Neural cell (in vitro differentiated cells): Measurements from ENCODE around the gene LBH. TPM values are rescaled to one million over a fixed set of nuclear protein-coding genes. Genes with fewer than 3 reads are reported as not detected.

ENCODE experiments used
- H2AFZ ChIP-seq: fragments of 200-600, 300-800 bp; sonication (generic), shearing (Covaris generic); 2 replicates; pipeline ENCODE4 v1.6.0; 2014; ENCODE audit warnings: low read depth, mild to moderate bottlenecking, antibody characterized with exemption, low read length, moderate library complexity
- H3F3A ChIP-seq: fragments of 200-600 bp; shearing (Covaris generic); 2 replicates; pipeline ENCODE4 v1.6.1; 2016; ENCODE audit warnings: mild to moderate bottlenecking, moderate library complexity, mixed read lengths, antibody characterized with exemption, low read length; ENCODE audit not compliant: insufficient read depth, poor library complexity, severe bottlenecking
- H3K27ac ChIP-seq: fragments of 200-600, 300-800 bp; sonication (generic), shearing (Covaris generic); 2 replicates; pipeline ENCODE4 v1.5.1; 2014; ENCODE audit warnings: mild to moderate bottlenecking, low read length, moderate library complexity
- H3K27me3 ChIP-seq: fragments of 300-800, 200-600 bp; sonication (generic), shearing (Covaris generic); 2 replicates; pipeline ENCODE4 v1.6.0; 2014; ENCODE audit warnings: mild to moderate bottlenecking, low read depth, low read length, moderate library complexity; ENCODE audit not compliant: insufficient read depth
- H3K36me3 ChIP-seq: fragments of 300-800, 200-600 bp; sonication (generic), shearing (Covaris generic); 2 replicates; pipeline ENCODE4 v1.5.1; 2014; ENCODE audit warnings: mild to moderate bottlenecking, antibody characterized with exemption, low read length, moderate library complexity; ENCODE audit not compliant: insufficient read depth
- H3K4me2 ChIP-seq: fragments of 300-800, 200-600 bp; sonication (generic), shearing (Covaris generic); 2 replicates; pipeline ENCODE4 v1.6.0; 2014; ENCODE audit warnings: mild to moderate bottlenecking, low read length
- H3K4me3 ChIP-seq: fragments of 300-800, 200-600 bp; sonication (generic), shearing (Covaris generic); 2 replicates; pipeline ENCODE4 v1.5.1; 2014; ENCODE audit warnings: mild to moderate bottlenecking, low read length, moderate library complexity
- H3K79me2 ChIP-seq: fragments of 200-600 bp; shearing (Covaris generic); replicated peaks from 2 replicates; pipeline ENCODE4 v1.6.0; 2014; ENCODE audit warnings: mild to moderate bottlenecking, low read length, moderate library complexity; ENCODE audit not compliant: insufficient read depth
- H3K9ac ChIP-seq: fragments of 300-800, 200-600 bp; sonication (generic), shearing (Covaris generic); 2 replicates; pipeline ENCODE4 v1.6.1; 2016; ENCODE audit warnings: mild to moderate bottlenecking, low read length, mixed read lengths
- H3K9me2 ChIP-seq: fragments of 200-600 bp; shearing (Covaris generic); 2 replicates; pipeline ENCODE4 v1.6.1; 2016; ENCODE audit warnings: mild to moderate bottlenecking, low read length, mixed read lengths; ENCODE audit not compliant: insufficient read depth
- H3K9me3 ChIP-seq: fragments of 200-600, 300-800 bp; sonication (generic), shearing (Covaris generic); 2 replicates; pipeline ENCODE4 v1.6.1; 2016; ENCODE audit warnings: mild to moderate bottlenecking, mixed run types, low read length, moderate library complexity, mixed read lengths
- H4K20me1 ChIP-seq: fragments of 200-600 bp; shearing (Covaris generic); 2 replicates; pipeline ENCODE4 v1.6.1; 2016; ENCODE audit warnings: mild to moderate bottlenecking, mixed run types; ENCODE audit not compliant: insufficient read depth
- EP300 ChIP-seq: fragments of 450-650 bp; conservative IDR thresholded peaks from 2 replicates; pipeline ENCODE4 v1.6.1; 2014; ENCODE audit warnings: antibody characterized with exemption, mild to moderate bottlenecking, moderate library complexity; ENCODE audit not compliant: poor library complexity, severe bottlenecking
- EZH2 ChIP-seq: fragments of 200-600, 300-800 bp; shearing (Covaris generic), sonication (generic); IDR thresholded peaks from 2 replicates; pipeline ENCODE4 v1.6.1; 2014; ENCODE audit warnings: antibody characterized with exemption, low read length, borderline replicate concordance, mild to moderate bottlenecking; ENCODE audit not compliant: insufficient read depth, poor library complexity, severe bottlenecking
- MXI1 ChIP-seq: fragments of 450-650 bp; conservative IDR thresholded peaks from 2 replicates; pipeline ENCODE4 v1.6.1; 2014; ENCODE audit warnings: antibody characterized with exemption, mild to moderate bottlenecking; ENCODE audit not compliant: poor library complexity, severe bottlenecking
- POLR2AphosphoS5 ChIP-seq: IDR thresholded peaks from 2 replicates; pipeline ENCODE4 v1.6.1; 2012
- RAD21 ChIP-seq: fragments of 450-650 bp; conservative IDR thresholded peaks from 2 replicates; pipeline ENCODE4 v1.6.1; 2014; ENCODE audit warnings: antibody characterized with exemption, mild to moderate bottlenecking, moderate library complexity
- REST ChIP-seq: IDR thresholded peaks from 2 replicates; pipeline ENCODE4 v1.6.1; 2012; ENCODE audit warnings: borderline replicate concordance
- SMC3 ChIP-seq: fragments of 450-650 bp; conservative IDR thresholded peaks from 2 replicates; pipeline ENCODE4 v1.6.1; 2014; ENCODE audit warnings: antibody characterized with exemption, mild to moderate bottlenecking, moderate library complexity; ENCODE audit not compliant: poor library complexity
- TAF1 ChIP-seq: IDR thresholded peaks from 2 replicates; pipeline ENCODE4 v1.6.1; 2012; ENCODE audit warnings: low read depth
- polyA plus RNA-seq: library from polyadenylated mRNA; depleted of rRNA; stranded (reverse); fragments of >200 nt; gene quantifications from 2 replicates; pipeline ENCODE4 v1.2.3, GENCODE V29; 2014
- TF ChIP-seq, protein P1 (sequence below): fragments of 450-650 bp; IDR thresholded peaks from 2 replicates; pipeline ENCODE4 v1.5.1; 2014; ENCODE audit warnings: antibody characterized with exemption, mild to moderate bottlenecking, moderate library complexity; ENCODE audit not compliant: poor library complexity, severe bottlenecking

Gene LBH
- polyA plus RNA-seq, 1 donor from 2014 or later, result 345 TPM

DNA sequence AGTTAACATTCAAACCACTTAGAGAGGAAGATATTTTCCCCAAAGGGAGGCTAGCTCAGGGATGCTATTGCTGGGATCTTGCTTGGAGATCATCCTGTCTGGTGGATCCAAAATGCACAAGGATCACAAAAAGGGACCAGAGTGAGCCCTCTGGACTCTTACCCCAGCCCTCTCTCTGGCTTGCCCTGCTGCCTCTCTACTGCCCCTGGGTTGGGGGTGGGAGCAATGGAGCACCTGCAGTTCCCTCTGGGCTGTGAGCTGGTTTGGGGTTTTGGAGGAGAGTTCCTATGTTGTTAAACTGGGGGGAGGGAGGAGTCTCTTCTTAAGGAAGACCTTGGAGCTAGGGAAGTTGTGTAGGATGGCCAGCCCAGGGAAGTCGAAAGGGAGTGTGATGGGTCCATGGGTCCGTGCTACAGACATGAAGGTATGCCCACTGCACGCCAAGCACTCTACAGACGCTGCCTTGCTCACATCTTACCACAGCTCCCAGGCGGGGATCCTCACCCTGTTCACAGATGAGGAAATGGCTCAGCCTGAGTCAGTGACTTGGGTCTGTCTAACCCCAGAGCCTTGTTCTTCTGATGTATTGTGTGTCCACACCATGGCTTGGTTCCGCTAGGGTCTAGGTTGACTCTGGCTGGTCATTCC lies 3.8 kb downstream of the LBH start:
- TF ChIP-seq, protein P1, sequence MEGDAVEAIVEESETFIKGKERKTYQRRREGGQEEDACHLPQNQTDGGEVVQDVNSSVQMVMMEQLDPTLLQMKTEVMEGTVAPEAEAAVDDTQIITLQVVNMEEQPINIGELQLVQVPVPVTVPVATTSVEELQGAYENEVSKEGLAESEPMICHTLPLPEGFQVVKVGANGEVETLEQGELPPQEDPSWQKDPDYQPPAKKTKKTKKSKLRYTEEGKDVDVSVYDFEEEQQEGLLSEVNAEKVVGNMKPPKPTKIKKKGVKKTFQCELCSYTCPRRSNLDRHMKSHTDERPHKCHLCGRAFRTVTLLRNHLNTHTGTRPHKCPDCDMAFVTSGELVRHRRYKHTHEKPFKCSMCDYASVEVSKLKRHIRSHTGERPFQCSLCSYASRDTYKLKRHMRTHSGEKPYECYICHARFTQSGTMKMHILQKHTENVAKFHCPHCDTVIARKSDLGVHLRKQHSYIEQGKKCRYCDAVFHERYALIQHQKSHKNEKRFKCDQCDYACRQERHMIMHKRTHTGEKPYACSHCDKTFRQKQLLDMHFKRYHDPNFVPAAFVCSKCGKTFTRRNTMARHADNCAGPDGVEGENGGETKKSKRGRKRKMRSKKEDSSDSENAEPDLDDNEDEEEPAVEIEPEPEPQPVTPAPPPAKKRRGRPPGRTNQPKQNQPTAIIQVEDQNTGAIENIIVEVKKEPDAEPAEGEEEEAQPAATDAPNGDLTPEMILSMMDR, result no peak
- no peak for TF ChIP-seq EP300
- TF ChIP-seq SMC3, result no peak
- no peak for TF ChIP-seq RAD21
- TF ChIP-seq TAF1, result no peak
- no peak for TF ChIP-seq MXI1
- no peak for TF ChIP-seq REST
- no peak for TF ChIP-seq EZH2
- no peak for TF ChIP-seq POLR2AphosphoS5
- Histone ChIP-seq H3K9ac (no peak overlapping the region), H3F3A (no peaks in the 10 kb centered on the region), H3K36me3 (peaks cover 10% of the 10 kb centered on the region), H3K4me3 (peak overlapping the region; percentile 87), H3K27me3 (no peaks in the 10 kb centered on the region), H4K20me1 (peaks cover 55% of the 10 kb centered on the region), H3K9me3 (no peaks in the 10 kb centered on the region), H3K27ac (no peak overlapping the region), H3K9me2 (no peaks in the 10 kb centered on the region), H3K79me2 (peaks cover 77% of the 10 kb centered on the region), H3K4me2 (peak overlapping the region; percentile 96), H2AFZ (no peak overlapping the region)

GRCh38 chr2:30235859-30236535 lies 4.7 kb downstream of the LBH start:
- Histone ChIP-seq H3K27ac (no peak overlapping the region), H3K79me2 (peaks cover 85% of the 10 kb centered on the region), H2AFZ (no peak overlapping the region), H4K20me1 (peaks cover 57% of the 10 kb centered on the region), H3K9ac (no peak overlapping the region), H3K4me3 (peak overlapping the region; percentile 87), H3K9me2 (no peaks in the 10 kb centered on the region), H3K9me3 (no peaks in the 10 kb centered on the region), H3K4me2 (no peak overlapping the region), H3F3A (no peaks in the 10 kb centered on the region), H3K36me3 (peaks cover 10% of the 10 kb centered on the region), H3K27me3 (no peaks in the 10 kb centered on the region)
- no peak for TF ChIP-seq TAF1
- no peak for TF ChIP-seq EZH2
- TF ChIP-seq MXI1, result no peak
- no peak for TF ChIP-seq POLR2AphosphoS5
- TF ChIP-seq, protein P1, result no peak
- no peak for TF ChIP-seq RAD21
- no peak for TF ChIP-seq REST
- no peak for TF ChIP-seq SMC3
- no peak for TF ChIP-seq EP300
